GM21786 (cell line): ENCODE data around the gene PACSIN3.
A peak's percentile ranks its signal among the peaks of the same experiment; 100 is the strongest.
"Not testable (repeated sequence)": the region's sequence is repeated elsewhere in the genome, so short reads cannot be mapped to it uniquely, and the experiment has no call there.

Experiments
- ATAC-seq: cut with Tn5 transposase; IDR thresholded peaks from one replicate; pipeline ENCODE4 v1.9.1; 2021; ENCODE audit not compliant: unreplicated experiment

The PACSIN3 gene

DNA sequence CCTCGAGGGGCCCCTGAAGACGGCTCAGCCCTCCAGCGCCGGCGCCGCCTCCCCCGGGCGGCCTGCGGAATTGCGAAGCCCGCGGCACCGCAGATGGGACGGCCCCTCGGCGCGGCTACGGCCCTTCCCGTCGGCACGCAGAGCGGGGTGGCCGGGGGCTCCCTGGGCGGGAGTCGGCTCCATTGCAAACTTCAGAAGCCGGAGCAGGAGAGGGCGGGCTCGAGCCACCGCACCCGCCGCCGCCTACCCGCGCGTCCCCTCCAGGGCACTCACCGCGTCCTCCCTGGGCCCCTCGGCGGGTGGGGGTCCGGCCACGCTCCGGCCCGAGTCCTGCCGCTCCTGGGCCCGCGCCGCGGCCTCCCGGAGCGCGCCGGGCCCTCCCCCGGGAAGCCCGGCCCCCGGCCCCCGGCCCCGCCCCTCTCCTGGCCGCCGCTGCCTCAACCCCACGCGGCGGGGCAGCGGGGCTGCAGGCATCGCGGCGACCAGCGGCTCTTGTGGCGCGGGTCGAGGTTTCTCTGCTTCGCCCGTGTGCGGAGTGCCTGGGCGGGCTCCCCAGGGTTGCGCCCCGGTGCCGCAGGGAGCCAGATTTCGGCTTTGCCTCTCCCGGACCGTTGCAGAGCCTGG, at the start of gene PACSIN3:
TSS of gene PACSIN3 (minus strand) at position 359 of the 624 bp plus-strand sequence. CDS start 3,707 bp downstream, outside the sequence.
- no peak for ATAC-seq

GRCh38 chr11:47235163-47235562, 48.9 kb upstream of the PACSIN3 start:
- no peak for ATAC-seq

DNA sequence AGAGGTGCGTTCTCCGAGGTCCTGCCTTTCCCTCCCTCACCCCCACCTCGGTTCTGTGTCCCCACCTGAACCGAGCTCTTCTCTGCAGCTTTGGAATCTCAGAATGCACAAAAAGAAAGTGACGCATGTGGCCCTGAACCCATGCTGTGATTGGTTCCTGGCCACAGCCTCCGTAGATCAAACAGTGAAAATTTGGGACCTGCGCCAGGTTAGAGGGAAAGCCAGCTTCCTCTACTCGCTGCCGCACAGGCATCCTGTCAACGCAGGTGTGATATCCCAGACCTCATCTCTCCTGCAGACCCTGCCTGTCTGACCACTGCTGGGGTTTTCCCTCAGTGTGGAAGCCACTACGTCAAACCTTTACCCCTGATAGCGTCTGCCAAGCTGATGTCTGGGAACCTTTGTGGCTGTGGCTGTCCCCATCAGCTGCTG, 48.5 kb upstream of the PACSIN3 start:
- no peak for ATAC-seq

DNA sequence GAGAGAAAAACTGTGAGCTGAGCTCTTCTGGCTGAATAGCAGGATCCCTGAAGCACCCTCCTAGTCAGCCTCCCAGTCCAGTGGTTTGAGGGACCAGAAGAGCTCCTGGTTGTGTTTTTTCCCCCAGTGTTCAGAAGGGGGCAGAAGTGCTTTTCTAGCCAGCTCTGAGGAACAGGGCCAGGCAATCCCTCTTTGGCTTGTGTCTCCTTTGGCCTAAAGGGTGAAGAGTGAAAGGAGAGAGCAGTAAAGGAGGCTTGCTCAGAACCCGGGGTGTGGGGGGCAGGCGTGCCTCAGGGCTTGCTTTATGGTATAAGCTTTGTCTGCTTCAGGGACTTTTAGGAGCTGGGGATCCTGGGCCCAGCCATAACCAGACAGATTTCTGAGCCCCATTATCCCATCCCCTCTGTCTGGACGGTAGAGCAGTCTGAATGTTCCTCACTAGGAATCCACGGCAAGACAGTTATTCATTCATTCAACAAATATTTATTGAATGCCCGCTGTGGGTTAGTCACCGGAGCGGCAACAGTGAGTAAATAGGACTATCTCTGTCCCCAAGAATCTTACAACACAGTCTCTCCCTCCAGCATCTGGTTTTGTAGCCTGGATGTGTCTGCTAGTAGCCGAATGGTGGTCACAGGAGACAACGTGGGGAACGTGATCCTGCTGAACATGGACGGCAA, 47.9 kb upstream of the PACSIN3 start:
- ATAC-seq: no peak

- ATAC-seq: no peak
Measured at GRCh38 chr11:47233051-47233450, 46.8 kb upstream of the PACSIN3 start.

- ATAC-seq: no peak
Measured at GRCh38 chr11:47229161-47229560, 42.9 kb upstream of the PACSIN3 start.

DNA sequence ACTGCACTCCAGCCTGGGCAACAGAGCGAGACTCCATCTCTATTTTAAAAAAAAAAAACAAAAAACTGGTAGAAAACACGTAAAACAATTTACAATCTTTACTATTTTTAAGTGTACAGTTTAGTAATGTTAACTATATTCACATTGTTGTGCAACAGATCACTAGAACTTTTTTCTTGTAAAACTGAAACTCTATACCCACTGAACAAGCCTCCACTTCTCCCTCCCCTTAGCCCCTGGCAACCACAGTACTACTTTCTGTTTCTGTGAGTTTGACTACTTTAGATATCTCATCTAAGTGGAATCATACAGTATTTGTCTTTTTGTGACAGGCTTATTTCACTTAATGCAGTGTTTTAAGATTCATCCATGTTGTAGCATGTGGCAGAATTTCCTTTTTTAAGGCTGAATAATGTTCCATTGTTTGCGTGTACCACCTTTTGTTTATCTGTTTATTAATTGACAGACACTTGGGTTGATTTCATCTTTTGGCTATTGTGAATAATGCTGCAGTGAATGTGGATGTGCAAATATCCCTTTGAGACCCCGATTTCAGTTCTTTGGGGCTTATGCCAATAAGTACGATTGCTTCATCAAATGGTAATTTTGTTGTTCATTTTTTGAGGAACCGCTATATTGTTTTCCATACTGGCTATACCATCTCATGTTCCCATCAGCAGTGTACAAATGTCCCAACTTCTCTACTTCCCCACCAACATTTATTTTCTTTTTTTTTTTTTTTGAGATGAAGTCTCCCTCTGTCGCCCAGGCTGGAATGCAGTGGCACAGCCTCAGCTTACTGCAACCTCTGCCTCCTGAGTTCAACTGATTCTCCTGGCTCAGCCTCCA, 39.5 kb upstream of the PACSIN3 start:
- peak; percentile 85 for ATAC-seq

- ATAC-seq: no peak
Measured at GRCh38 chr11:47222696-47223095, 36.5 kb upstream of the PACSIN3 start.

GRCh38 chr11:47220401-47220821, 34.2 kb upstream of the PACSIN3 start:
- no peak for ATAC-seq

GRCh38 chr11:47216121-47216798, 30.0 kb upstream of the PACSIN3 start:
- no peak for ATAC-seq

DNA sequence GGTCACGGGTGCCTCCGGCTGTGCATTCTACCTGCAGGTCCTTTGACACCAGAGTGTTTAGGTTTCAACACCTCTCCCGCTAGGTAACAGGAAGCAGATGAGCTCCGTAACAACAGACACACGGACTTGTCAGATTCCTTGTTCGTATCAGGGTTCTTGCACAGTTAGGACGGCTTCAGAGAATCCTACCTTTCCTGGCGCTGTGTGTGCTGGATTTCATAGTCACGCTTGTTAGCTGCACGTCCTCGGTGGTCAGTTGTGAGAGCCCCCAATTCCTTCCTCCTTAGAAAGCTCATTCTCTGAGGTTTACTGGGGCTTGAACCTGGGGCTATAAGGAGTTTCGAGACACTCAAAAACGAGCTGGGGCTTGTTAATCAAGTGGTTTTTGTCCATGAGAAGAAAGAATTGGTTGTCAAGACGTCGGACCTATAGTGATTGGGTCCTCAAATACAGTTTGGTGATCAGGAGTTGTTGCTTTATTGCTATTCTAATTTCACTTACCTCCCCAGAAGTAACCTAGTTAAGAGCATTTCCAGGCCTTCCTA, 29.2 kb upstream of the PACSIN3 start:
- no peak for ATAC-seq

- ATAC-seq: peak; percentile 76
Measured at GRCh38 chr11:47213950-47214565, 27.8 kb upstream of the PACSIN3 start.

DNA sequence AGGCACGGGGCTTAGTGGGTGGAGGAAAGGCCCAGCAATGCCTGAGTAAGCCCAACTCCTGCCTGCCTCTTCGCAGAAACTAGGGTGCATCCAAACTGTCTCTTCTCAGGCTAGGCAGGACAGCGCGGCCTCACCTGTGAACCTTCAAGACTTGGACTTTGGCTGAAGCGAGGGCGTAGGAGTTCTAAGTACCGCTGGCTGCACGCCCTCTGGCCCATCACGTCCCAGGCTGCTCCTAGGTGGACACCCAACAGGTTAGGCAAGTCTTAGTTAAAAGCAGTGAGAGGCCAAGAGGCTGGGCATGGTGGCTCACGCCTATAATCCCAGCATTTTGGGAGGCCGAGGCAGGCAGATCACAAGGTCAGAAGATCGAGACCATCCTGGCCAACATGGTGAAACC, 26.7 kb upstream of the PACSIN3 start:
- ATAC-seq: no peak

DNA sequence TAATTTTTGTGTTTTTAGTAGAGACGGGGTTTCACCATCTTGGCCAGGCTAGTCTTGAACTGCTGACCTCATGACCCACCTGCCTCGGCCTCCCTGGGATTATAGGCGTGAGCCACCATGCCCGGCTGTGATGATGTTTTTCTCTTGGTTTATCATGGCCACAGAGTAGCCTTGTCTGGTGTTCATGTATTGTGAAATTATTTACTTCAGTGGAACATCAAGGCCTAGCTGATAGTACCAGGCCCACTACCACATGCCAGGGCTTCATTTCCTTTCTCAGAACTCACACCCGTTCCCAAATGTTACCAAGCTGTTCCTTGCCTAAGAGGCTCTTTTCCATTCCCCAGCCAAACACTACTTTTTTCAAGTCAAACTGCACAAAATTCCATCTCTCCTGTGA, 22.4 kb upstream of the PACSIN3 start:
- no peak for ATAC-seq

DNA sequence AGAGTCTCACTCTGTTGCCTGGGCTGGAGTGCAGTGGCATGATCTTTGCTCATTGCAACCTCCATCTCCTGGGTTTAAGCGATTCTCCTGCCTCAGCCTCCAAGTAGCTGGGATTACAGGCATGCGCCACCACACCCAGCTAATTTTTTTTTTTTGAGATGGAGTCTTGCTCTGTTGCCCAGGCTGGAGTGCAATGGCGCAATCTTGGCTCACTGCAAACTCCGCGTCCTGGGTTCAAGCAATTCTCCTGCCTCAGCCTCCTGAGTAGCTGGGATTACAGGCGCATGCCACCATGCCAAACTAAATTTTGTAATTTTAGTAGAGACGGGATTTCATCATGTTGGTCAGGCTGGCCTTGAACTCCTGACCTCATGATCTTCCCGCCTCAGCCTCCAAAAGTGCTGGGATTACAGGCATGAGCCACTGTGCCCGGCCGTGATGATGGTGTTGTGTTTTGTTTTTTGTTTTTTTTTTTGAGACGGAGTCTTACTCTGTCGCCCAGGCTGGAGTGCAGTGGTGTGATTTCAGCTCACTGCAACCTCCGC, 21.8 kb upstream of the PACSIN3 start:
- not testable (repeated sequence) for ATAC-seq

GRCh38 chr11:47207459-47207858, 21.2 kb upstream of the PACSIN3 start:
- ATAC-seq: no peak

DNA sequence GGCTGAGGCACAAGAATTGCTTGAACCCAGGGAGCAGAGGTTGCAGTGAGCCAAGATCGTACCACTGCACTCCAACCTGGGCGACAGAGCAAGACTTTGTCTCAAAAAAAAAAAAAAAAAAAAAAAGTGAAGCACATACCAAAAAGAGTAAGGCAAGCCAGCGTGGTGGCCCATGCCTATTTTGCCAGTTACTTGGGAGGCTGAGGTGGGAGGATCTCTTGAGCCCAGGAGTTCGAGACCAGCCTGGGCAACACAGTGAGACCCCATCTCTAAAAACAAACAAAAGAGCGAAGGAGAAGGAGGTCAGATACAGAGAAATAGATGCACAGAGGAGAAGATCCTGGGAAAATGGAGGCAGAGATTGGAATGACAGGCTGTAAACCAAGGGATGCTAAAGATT, 20.3 kb upstream of the PACSIN3 start:
- ATAC-seq: not testable (repeated sequence)

GRCh38 chr11:47204637-47204989, 18.4 kb upstream of the PACSIN3 start:
- ATAC-seq: no peak

DNA sequence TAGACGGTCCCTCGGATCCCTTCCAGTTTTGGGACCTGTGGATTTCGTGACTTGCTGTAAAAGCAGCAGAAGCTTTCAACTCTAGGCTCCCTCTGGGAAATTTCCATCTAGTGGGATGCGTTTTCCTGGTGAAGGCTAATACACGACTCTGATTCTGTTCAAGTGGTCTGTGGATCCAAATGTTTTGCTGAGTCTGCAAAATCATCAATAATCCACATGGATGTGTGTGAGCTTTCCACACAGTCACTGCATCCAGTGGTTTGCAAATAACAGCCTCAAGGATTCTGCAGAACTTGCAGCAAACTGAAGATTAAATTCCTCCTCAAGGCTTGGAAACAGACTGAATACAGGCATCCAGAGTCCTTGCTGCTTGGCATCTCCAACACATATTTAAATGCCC, 16.3 kb upstream of the PACSIN3 start:
- ATAC-seq: no peak

GRCh38 chr11:47201015-47201414, 14.8 kb upstream of the PACSIN3 start:
- no peak for ATAC-seq
